Measurements from ENCODE around the gene GALNS. TPM values are rescaled to one million over a fixed set of nuclear protein-coding genes. Genes with fewer than 3 reads are reported as not detected.

GALNS gene
- total and polyA plus RNA-seq, 2 of the 4 experiments (the other 2 are of a cell fraction): 7.2 to 32.5 TPM

DNA sequence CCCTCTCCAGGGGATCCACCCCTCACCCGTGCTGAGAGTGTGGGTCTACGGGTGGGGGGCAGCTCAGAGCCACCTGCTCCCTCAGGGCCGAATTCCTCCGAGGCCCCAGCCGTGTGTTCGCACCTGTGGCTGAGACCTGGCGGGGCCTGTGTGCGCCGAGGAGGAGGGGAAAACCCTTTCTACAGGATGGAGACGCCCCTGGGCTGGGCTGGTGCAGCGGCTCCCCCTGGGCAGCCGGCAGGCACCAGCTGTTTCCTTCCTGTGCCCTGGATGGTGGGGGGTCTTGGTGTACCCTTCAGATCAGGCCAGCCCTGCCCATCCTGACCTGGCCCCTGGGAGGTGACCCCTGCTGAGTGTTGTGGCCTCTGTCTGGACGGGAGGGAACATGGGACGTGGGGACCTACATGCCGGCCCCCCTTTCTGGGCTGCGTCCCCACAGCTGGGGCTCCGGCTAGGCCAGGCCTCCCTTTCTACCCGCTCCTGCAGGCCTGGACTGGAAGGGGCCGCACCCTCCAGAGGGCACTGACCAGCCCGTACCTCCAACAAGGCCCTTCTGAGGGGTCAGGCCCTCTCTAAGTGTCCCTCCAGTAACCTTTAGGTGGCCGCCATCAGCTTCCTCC, 38.0 kb upstream of the GALNS start:
- Histone ChIP-seq H2BK15ac (ENCODE audit: low read depth, low read length) (no peak overlapping the region), H3K14ac (replicated peaks; ENCODE audit: low read depth, low read length) (no peak overlapping the region), H3K27me3 (ENCODE audit: control insufficient read depth, insufficient read depth, low read length) (peaks cover 8% of the 10 kb centered on the region; the same call in 1 of the 2 replicates), H3K9me1 (ENCODE audit: insufficient read depth, low read length) (no peaks in the 10 kb centered on the region), H2AK9ac (replicated peaks; ENCODE audit: low read depth, low read length, poor library complexity) (no peak overlapping the region), H4K8ac (ENCODE audit: low read depth in 2 of 2, low read length in 2 of 2) (no peak overlapping the region), H3K23ac (ENCODE audit: low read depth, low read length) (no peak overlapping the region), H4K91ac (ENCODE audit: insufficient read depth, low read depth, low read length) (no peak overlapping the region), H3K18ac (ENCODE audit: low read depth, low read length) (no peak overlapping the region), H3K4me2 (ENCODE audit: low read depth, low read length) (no peak overlapping the region), H3K4me1 (ENCODE audit: control insufficient read depth, insufficient read depth, low read length) (no peaks in the 10 kb centered on the region), H2BK120ac (ENCODE audit: low read depth, low read length) (no peak overlapping the region), H2AFZ (replicated peaks; ENCODE audit: low read length, poor library complexity) (no peak overlapping the region), H2BK20ac (ENCODE audit: low read depth, low read length) (no peak overlapping the region), H3K56ac (ENCODE audit: extremely low read depth, insufficient read depth, low read length) (no peak overlapping the region), H3K9me3 (ENCODE audit: control insufficient read depth, insufficient read depth, low read length) (peaks cover 2% of the 10 kb centered on the region; the same call in 1 of the 2 replicates), H4K20me1 (ENCODE audit: insufficient read depth, low read length) (no peaks in the 10 kb centered on the region), H3K9ac (ENCODE audit: low read depth, low read length) (no peak overlapping the region), H2BK5ac (ENCODE audit: low read depth, low read length, poor library complexity, severe bottlenecking) (no peak overlapping the region), H4K5ac (ENCODE audit: low read depth, low read length) (no peak overlapping the region), H3K36me3 (ENCODE audit: control insufficient read depth, insufficient read depth, low read length) (no peaks in the 10 kb centered on the region), H3K27ac (ENCODE audit: insufficient read depth, low read length) (no peak overlapping the region), H3K79me1 (ENCODE audit: low read depth in 1 of 2, low read length in 2 of 2) (no peaks in the 10 kb centered on the region), H3K4ac (ENCODE audit: low read depth, low read length) (no peak overlapping the region), H3K4me3 (ENCODE audit: insufficient read depth, low read depth, low read length) (no peak overlapping the region), H2AK5ac (ENCODE audit: low read depth, low read length) (no peak overlapping the region)
- intact Hi-C loops (cut with micrococcal nuclease): no loop called here
- no TSS peak for BruUV-seq (replicated peaks)
- ATAC-seq (ENCODE audit: low read depth) (no peak), DNase-seq (no peak)
- dilution Hi-C loops (cut with HindIII; ENCODE audit: low sequenced_read_pairs, unreplicated experiment): no loop called here
- ChIA-PET POLR2A (ENCODE audit: unreplicated experiment) (no interaction called here), CTCF (no interaction called here)
- TF ChIP-seq, protein P1, sequence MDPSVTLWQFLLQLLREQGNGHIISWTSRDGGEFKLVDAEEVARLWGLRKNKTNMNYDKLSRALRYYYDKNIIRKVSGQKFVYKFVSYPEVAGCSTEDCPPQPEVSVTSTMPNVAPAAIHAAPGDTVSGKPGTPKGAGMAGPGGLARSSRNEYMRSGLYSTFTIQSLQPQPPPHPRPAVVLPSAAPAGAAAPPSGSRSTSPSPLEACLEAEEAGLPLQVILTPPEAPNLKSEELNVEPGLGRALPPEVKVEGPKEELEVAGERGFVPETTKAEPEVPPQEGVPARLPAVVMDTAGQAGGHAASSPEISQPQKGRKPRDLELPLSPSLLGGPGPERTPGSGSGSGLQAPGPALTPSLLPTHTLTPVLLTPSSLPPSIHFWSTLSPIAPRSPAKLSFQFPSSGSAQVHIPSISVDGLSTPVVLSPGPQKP (IDR thresholded peaks at IDR 0.05; ENCODE audit: borderline replicate concordance, low read depth, low read length): no peak
- TF ChIP-seq CEBPB (IDR thresholded peaks at IDR 0.05; ENCODE audit: low read depth, low read length) (no peak), MAFK (IDR thresholded peaks at IDR 0.05; ENCODE audit: low read depth, low read length) (no peak), NFE2L2 (IDR thresholded peaks at IDR 0.05; ENCODE audit: low read depth, low read length) (no peak), POLR2A (IDR thresholded peaks at IDR 0.05; ENCODE audit: low read depth, low read length) (no peak), RFX5 (IDR thresholded peaks at IDR 0.05; ENCODE audit: low read depth, low read length) (no peak), RAD21 (IDR thresholded peaks at IDR 0.05; ENCODE audit: low read length) (no peak), BHLHE40 (IDR thresholded peaks at IDR 0.05; ENCODE audit: low read depth, low read length) (no peak), MXI1 (IDR thresholded peaks at IDR 0.05; ENCODE audit: borderline replicate concordance, low read depth, low read length) (no peak), RCOR1 (IDR thresholded peaks at IDR 0.05; ENCODE audit: insufficient replicate concordance, low read length) (no peak), FOS (IDR thresholded peaks at IDR 0.05; ENCODE audit: low read depth, low read length) (no peak), MAZ (IDR thresholded peaks at IDR 0.05; ENCODE audit: borderline replicate concordance, low read depth, low read length) (no peak), SMC3 (IDR thresholded peaks at IDR 0.05; ENCODE audit: low read depth, low read length) (no peak), CHD1 (IDR thresholded peaks at IDR 0.05; ENCODE audit: low read depth, low read length) (no peak)
- TF ChIP-seq, protein P2, sequence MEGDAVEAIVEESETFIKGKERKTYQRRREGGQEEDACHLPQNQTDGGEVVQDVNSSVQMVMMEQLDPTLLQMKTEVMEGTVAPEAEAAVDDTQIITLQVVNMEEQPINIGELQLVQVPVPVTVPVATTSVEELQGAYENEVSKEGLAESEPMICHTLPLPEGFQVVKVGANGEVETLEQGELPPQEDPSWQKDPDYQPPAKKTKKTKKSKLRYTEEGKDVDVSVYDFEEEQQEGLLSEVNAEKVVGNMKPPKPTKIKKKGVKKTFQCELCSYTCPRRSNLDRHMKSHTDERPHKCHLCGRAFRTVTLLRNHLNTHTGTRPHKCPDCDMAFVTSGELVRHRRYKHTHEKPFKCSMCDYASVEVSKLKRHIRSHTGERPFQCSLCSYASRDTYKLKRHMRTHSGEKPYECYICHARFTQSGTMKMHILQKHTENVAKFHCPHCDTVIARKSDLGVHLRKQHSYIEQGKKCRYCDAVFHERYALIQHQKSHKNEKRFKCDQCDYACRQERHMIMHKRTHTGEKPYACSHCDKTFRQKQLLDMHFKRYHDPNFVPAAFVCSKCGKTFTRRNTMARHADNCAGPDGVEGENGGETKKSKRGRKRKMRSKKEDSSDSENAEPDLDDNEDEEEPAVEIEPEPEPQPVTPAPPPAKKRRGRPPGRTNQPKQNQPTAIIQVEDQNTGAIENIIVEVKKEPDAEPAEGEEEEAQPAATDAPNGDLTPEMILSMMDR (conservative IDR thresholded peaks at IDR 0.05; ENCODE audit: low read depth, low read length): no peak
- TF ChIP-seq, protein P3, sequence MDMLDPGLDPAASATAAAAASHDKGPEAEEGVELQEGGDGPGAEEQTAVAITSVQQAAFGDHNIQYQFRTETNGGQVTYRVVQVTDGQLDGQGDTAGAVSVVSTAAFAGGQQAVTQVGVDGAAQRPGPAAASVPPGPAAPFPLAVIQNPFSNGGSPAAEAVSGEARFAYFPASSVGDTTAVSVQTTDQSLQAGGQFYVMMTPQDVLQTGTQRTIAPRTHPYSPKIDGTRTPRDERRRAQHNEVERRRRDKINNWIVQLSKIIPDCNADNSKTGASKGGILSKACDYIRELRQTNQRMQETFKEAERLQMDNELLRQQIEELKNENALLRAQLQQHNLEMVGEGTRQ (IDR thresholded peaks at IDR 0.05; ENCODE audit: low read depth, low read length): no peak
- WGBS, 2 experiments (ENCODE audit: extremely low coverage in 2 of 2, insufficient read length in 1 of 2): 80% methylated on average over 9 of the region's 21 CpGs; no CpG with 5 or more reads in 1 of the 2 experiments
- in situ Hi-C loops (cut with MboI; ENCODE audit: low sequenced_read_pairs): no loop called here

Measured in IMR-90 (cell line).